ENCODE data around the gene AGAP1.

Gene AGAP1

DNA sequence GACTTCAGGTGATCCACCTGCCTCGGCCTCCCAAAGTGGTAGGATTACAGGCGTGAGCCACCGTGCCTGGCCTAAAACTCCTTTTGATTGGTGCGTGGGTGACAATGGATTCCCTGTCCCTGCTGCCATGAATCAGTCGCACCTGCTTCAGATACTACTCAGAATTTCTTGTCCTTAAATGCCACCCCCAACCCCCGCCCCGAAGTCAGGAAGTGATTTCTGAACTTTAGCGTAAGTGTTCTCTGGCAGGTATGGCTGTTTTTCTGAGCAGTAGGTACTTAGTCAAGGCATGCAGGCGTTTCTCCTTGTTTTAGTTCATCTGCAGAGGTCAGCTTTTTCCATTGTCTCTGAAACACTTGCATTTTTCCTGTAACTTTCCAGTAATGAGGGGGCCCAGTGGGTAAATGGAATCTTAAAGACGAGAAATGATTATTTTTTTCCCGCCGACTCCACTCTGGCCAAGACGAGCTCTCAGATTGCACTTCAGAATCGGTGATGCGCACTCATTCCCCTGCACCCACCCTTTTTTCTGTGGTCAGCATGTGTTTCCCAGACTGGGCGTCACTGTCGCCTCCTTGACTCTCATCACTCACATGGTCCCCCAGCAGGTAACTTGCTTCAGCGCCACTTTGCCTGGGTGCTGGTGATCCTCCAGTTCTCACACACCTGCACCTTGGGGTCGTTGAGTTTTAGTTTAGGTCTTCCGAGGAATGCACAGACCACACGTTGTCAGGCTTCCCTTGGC lies 494.6 kb downstream of the AGAP1 start:
- no peak for DNase-seq

DNA sequence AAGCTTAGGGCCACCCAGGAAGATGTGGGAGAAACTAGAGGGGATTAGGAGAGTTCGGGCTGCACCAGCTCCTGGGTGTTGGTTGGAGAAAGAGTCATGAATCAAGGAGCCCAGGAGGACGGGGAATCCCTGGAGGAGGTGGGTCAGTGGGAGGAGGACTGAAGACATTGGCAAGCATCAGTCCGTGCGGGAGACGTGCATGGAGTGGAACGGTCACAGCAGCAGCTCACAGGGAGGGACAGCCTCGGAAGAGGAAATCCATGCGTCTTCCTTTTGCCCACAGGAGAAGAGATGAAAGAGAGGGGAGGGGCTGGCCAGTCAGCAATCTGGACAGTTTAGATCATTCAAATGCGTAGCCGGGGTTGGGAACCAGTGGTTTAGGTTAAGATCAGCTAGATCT lies 495.7 kb downstream of the AGAP1 start:
- DNase-seq, result no peak

DNA sequence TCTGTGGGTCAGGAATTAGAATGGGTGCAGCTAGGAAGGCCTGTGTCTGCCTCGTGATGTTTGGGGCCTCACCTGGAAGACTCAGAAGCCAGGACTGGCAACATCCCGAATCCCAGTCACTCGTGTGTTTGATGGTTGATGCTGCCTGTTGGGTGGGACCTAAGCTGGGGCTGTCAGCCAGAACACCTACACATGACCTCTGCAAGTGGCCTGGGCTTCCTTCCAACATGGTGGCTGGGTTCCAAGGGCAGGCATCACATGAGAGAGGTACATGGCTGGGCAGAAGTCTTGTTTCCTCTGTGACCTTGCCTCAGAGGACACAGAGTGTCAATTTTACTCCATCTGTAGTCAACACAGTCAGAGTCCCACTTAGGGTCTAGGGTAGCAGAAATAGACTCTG lies 496.5 kb downstream of the AGAP1 start:
- no peak for DNase-seq

DNA sequence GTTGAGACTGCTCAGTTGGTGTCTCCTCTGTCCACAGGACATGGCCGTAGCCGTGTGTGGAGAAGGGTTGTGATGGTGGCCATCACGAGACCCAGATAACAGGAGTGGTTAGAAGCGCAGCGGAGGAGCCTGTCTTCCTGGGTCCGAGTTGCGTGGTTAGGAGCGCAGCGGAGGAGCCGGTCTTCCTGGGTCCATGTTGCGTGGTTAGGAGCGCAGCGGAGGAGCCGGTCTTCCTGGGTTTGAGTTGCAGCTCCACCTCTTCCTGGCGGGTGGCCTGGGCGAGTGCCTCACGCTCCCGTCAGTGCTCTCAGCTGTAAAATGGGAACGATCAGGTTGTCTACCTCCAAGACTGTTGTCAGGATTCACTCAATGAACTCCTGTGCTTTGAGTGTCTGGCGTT lies 498.2 kb downstream of the AGAP1 start:
- no peak for DNase-seq

DNA sequence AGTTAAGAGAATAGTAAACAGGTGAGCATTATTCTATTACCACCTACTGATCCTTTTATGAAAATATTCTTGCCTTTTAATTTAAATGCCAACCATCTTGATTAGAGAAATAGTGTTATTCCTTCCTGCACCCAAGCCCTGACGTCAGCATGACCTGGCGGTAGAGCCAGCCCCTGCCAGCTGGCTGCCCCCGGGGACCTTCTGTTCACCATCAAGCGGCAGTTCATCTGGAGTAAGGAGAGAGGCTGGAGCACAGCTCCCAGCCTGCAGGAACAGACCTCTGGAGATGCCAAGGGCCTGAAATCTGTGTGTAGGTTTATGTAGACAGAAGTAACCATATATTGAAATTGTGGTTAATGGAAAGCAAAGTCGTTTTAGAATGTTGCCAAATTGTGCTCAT lies 502.6 kb downstream of the AGAP1 start:
- DNase-seq, result no peak

DNA sequence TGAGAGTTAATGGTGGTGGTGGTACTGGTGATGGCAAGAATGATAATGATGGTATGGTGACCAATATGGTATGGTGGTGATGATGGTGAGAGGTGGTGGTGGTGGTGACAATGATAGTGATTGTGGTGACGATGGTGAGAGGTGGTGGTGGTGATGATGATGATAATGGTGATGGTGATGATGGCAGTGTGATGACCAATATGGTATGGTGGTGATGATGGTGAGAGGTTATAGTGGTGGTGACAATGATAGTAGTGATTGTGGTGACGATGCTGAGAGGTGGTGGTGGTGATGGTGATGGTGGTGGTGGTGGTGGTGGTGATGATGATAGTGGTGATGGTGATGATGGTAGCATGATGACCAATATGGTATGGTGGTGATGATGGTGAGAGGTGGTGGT lies 505.2 kb downstream of the AGAP1 start:
- no peak for DNase-seq

DNA sequence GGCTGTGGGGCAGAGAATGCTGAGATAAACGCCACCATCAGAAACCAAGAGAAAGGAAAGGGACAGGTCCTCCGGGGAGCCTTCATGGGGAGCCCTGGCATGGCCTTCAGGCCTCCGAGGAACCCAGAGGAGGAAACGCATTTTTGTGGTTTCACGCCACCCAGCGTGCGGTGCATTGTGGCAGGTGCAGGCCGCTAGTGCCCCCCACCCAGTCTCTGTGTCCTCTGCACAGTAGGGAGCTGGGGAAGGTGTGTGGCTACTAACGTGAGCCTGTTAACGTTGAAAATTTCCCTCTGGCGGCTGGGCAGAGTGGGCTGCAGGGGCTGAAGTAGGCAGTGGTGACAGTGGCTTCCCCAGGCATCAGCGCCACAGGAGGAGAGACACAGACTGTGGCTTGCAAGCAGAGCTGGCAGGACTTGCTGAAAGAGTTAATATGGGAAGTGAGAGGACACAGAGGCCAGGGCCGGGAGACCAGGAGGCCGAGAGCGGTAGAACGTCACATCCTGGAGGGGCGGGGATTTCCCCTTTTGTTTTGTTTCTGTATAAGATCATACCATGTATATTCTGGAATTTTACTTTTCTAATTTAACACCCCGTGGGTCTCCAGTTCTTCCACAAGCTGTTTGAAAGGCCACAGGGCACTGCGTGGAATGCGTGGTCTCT lies 507.5 kb downstream of the AGAP1 start:
- DNase-seq, result no peak

DNA sequence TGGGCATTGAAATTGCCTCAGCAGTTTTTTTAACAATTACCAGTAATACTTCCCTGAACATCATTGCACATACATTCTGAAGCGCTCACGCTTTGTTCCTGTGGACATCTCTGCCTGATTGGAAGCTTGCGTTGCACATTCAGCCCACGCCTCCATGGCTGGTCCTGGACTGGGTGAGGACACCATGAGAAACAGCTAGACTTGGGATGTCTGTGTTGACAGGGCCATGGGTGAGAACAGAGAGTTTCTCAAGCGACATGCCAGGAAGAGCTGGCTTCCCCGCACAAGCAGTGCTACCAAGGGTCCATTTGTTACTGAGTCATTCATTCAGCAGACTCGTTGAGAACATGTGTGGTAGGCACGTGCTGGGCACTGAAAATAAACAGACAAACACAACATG lies 508.0 kb downstream of the AGAP1 start:
- DNase-seq, result no peak

DNA sequence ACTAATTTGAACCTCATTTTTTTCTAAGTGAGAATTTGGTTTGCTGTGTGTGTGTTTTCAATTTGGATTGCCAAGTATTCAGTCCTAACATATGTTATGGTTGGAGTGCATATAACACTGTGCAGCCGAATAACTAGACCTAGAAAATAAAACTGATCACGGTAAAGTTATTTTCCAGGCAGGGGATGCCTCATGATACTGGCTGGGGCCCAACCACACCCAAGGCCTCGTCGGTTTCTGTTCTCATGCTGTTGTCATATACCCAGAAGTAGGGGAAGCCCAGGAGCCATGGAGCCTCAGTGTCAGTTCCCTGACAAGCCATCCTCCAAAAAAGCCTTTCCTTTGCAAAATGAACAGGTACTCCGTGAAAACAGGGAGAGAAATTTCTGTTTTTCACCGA lies 514.2 kb downstream of the AGAP1 start:
- DNase-seq, result no peak

DNA sequence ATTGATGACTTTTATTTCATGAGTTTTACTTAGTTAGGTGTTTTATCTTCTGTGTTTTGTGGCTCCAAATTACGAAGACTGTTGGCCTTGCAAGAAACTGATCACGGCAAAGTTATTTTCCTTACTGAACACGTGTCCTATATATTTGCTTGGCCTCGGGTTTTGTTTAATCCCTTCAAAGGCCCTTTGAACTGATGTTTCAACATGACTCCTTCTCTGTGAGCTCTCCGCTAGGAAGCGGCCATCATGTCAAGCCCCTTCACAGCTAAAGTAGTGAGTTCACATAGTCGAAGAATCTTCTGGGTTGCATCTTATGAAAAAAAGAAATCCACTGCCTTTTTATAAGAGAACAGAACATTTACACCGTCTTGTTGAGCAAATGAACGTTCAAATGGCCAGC lies 515.0 kb downstream of the AGAP1 start:
- DNase-seq, result no peak

DNA sequence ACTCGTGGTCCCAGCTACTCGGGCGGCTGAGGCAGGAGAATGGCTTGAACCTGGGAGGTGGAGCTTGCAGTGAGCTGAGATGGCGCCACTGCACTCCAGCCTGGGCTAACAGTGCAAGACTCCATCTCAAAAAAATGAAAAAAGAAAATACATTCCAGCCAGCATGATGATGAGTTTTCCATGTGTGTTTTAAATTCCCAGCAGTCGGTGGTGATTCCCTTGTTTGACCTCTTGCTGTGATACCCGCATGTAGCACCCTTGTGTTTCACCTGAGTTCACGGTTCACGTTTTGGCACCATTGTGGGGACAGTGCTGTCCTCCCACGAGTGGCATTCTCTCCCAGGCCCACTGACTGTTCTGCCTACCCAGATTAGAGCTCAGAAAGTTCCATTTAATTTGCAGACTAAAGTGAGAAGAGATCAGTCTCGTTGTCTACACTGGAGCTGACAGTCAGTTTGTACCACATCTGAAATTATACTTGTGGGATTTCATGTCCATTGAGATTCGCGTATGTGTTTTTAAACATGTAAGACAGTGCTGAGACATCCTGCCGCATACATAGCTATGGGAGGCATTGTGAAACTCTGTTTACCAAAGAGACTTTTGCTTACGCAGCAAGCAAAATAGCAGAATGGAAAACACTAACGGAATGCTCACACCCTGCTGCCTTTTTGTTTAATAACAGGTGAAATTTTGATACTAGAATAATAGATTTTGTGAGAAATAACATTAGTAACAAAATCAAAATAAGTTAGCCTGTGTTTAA lies 517.3 kb downstream of the AGAP1 start:
- DNase-seq, result no peak

DNA sequence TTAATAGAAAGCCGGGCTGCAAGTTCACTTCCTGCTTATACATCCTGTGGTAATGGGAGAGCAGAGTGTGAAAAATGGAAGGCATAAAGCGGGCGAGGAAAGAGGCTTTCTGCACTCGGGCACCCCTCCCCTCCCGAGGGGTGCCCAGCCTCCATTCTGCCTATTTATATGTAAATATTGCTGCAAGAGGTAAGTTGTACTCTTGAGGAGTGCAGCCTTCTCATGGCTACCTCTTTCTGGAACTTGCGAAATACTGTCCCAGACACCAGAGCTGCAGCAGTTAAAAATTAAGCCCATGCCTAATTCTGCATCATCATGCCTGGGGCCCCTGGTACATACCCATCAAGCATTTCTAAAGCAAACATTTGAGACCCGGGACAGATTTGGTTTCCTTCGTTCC lies 518.3 kb downstream of the AGAP1 start:
- no peak for DNase-seq

DNA sequence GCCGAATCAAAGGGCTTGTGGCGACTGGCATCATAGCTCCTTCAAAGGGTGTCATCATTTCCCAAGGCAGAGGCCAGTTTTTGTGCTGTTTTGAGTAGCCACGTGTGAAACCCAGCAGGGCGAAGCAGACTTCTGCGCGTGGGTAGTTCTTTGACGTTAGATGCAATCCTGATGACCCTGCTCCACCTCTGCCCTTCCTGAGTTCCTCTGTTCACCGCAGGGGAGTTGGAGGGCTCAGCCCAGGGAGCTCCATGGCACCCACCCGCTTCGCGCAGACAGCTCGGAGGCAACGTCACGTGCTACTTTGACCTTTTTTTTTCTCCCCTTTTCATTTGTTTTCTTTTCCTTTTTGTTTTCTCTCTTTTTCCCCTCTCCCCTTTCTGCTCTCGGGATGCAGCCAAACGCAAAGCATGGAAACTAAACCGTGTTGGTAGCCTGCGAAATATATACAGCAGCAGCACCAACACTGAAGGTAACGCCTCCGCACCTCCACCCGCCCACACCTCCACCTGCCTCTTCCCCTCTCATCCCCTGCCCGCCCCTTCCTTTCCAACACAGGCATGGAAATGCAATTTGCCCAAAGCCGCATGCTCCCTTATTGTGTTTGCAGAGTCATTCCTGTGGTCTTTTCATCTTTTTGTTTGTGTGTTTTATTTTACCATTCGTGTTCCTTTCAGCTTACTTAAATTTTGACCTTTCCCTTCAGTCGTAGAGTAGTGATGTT lies 520.7 kb downstream of the AGAP1 start:
- no peak for DNase-seq

DNA sequence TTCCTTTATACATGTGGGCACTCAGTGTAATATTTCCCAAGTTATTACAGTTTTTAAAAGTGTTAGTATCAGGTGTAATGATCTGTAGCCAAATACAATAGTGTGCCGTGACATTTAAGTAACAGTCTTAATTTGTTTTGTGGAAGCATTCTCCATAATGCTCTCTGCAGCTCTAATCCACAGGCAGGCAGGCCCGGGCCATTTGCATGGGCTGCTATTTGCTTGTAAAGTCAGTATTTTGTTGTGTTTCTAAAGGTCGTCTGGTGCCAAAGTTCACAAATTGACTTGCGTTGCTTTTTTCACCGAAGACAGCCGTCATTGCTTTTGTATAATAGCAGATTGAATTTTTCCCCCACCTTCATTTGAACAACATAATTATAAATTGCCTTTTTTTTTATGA lies 521.3 kb downstream of the AGAP1 start:
- no peak for DNase-seq

DNA sequence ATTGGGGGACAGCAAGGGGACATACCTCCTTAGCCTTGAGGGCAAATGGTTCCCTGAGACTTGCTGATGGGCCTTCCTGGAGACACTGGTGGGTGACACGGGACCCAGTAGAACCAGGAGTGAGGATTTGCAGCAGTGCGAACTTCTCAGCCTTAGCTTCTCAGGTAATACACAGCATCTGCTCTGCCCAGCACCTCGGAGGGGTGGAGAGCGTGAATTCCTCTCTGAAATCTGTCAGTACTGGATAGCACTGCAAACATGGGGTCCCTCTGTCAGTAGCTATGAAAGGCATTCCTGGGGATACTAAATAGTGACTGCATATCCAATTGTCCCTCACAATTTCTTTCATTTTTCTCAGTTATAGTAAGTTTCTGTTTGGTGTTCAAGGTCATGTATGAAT lies 522.7 kb downstream of the AGAP1 start:
- DNase-seq, result no peak

DNA sequence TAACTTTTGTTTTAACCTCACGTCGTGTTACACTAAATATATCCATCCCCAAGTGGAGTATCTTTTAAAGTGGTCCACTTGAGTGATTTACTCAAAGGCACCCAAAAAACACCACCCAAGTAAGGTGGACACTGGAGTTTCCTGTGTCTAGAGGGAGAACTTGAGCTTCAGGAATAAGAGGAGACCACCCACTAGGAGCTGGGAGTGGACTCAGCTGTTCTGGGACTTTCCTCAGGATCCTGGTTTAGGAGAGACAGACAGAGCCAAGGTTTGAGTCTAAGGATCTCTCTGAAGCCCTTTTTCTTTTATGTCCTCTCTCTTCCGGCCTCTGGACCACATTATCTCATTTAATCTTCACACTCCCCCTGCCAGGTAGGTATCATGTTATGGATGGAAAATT lies 523.6 kb downstream of the AGAP1 start:
- DNase-seq, result no peak

DNA sequence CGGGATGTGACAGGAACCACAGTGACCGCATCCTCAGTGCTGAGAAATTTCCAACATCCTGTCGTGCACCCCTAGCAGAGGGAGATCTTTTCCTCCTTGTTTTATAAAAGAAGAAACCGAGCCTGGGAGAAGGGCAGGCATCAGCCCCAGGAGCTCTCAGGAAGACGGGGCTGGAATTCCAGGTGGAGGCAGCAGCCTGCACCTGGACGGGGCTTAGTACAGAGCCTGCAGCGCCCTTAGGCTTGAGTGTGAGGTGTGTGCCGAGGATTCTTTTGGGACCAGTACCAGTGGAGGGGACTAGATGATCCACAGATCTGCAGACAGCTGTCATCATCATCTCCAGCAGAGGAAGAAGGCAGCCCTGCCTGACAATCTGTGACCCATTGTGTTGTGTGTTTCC lies 525.6 kb downstream of the AGAP1 start:
- no peak for DNase-seq

DNA sequence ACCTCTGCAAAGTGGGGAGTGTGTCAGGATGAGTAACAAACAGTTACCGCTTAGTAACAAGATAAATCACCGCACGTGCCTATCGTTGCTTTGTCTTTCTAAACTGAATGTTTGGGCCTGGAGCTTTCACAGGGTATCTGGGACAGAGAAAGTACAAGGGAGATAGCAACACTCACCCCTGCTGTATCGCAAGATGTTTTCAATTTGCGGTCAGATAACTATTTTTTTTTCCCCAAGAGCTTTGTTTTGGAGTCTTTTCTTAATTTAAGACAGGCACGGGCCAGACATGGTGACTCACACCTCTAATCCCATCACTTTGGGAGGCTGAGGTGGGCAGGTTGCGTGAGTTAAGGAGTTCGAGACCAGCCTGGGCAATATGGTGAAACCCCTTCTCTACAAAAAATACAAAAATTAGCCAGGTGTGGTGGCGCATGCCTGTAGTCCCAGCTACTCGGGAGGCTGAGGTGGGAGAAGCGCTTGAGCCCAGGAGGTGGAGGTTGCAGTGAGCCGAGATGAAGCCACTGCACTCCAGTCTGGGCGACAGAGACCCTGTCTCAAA lies 527.7 kb downstream of the AGAP1 start:
- no peak for DNase-seq

DNA sequence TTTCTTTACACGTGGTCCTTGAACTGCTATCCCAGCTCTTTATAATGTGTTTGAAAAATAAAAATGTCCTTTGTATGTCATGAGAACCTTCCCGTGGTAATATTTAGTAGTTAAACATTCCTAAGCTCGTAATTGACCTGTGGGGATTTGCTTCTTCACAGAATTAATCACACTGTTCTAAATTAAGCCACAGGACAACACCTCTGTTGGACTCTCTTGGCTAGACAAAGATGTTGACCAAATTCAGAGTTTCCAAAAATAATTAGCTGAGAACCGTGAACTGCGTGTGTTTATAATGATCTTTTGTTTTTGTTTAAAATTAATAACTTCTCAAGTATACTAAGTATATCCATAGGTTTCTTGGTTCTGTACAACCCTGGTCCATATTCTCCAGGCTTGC lies 528.3 kb downstream of the AGAP1 start:
- DNase-seq, result no peak

DNA sequence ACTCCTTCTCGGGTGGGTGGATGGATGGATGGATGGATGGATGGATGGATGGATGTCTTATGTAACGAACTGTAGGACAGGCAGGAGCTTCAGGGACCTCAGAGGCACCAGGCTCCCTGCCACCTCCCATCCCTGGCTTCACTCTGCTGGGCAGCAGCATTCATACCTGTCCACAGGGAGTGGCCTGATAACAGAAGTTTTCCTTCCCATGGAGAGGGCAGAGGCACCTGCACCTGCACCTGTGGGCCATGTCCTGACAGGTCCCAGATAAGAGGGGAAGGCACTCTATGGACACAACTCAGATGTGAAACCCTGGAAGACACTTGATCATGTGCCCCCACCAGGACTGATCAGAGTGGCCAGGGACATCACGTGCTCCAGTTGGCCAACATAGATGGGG lies 532.0 kb downstream of the AGAP1 start:
- DNase-seq, result no peak

DNA sequence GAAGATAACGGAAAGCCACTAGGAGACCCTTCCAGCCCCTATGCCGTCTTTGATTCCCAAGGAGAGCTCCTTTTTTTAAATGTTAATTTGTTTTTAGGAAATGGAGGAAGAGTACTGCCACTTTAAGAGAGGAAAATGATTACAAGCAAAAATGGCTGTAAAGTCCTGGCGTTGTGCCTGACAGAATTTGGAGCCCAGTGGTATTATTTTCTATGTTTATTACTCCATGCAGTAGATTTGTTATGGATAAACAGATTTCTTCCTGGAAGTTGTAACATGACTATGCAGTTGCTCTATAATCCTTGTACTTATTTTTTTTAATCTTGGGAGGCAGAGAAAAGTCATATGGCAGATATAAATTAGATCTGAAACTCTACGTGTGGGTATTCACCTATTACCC lies 533.0 kb downstream of the AGAP1 start:
- DNase-seq, result no peak

DNA sequence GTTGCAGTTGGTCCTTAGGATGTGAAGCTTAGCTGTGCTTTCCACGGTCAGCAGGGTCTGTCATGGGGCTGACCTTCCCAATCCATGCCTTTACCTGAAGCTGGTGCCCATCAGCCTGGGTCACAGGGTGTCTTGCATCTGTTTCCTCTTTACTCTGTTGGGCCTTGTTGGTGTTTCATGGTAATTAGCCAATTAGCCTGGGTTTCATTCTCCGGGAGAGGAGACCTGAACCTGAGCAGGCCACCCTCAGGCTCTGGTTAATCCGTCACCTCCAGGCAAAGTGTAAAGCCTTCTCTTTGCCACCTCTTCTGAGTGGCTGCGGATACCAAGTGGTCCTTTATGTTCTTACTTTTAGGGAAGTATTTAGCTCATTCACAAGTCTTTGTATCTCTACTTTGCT lies 534.2 kb downstream of the AGAP1 start:
- no peak for DNase-seq

DNA sequence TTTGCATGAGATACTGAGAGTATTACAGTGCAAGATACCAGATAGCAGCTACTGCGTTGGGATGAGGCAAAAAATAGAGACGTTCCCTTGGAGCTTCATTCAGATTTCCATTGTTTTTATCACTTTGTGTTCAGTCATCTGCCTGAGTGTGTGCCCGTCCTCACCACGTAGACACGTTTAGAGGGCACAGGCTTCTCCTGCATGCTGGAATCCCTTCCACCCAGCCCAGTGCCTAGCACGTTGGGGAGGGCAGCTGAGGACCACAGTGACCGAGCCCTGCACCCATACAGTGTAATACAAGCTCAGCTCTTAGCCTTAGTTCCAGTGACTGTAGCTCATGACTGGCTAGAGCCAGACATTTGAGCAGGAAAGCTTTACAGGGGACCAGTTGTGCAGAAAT lies 539.6 kb downstream of the AGAP1 start:
- DNase-seq, result no peak

Data from activated CD4-positive, alpha-beta T cell treated with anti-CD3 and anti-CD28 coated beads, Interleukin-10, Interleukin-2, amounts not matched to agents 100 ng/mL and 50 ng/mL, durations not matched to agents 16 hours and 8 hours (primary cell).